OCI-LY7 (cell line): Measurements from ENCODE around the gene LHFPL6.

Source experiments
- CTCF ChIP-seq: fragments of 200-600 bp; sonication (generic); conservative IDR thresholded peaks from 2 replicates; pipeline ENCODE4 v1.5.1; 2014; ENCODE audit warnings: mild to moderate bottlenecking, antibody characterized with exemption, low read length, moderate library complexity, mixed read lengths
- EZH2phosphoT487 ChIP-seq: fragments of 200-600 bp; sonication (generic); IDR thresholded peaks from 2 replicates; pipeline ENCODE4 v1.6.1; 2018; ENCODE audit warnings: low read depth, borderline replicate concordance, mild to moderate bottlenecking, mixed run types, antibody characterized with exemption, low read length, moderate library complexity, mixed read lengths

GRCh38 chr13:39451860-39452301 is 151.1 kb downstream of the LHFPL6 start:
- TF ChIP-seq CTCF = no peak
- TF ChIP-seq EZH2phosphoT487 = no peak
